Measurements from ENCODE around the gene FBL. TPM values are rescaled to one million over a fixed set of nuclear protein-coding genes. Genes with fewer than 3 reads are reported as not detected.

The FBL gene
- total RNA-seq, 1 experiment from 2014 or later = 502 TPM

- DNase-seq (ENCODE audit: unreplicated experiment) = no peak
- no peak for TF ChIP-seq CTCF (IDR thresholded peaks at IDR 0.05; ENCODE audit: unreplicated experiment)
- no peaks in the 10 kb centered on the region for H3K4me1 Mint-ChIP-seq (ENCODE audit: insufficient read depth, unreplicated experiment)
- peaks cover 14% of the 10 kb centered on the region for H3K27me3 Mint-ChIP-seq (ENCODE audit: insufficient read depth, unreplicated experiment)
- no peak overlapping the region for H3K27ac Mint-ChIP-seq (ENCODE audit: low read depth, unreplicated experiment)
- CTCF ChIA-PET = no interaction called here
- POLR2A ChIA-PET = no interaction called here
- BruUV-seq (replicated peaks) = no TSS peak
- no peak overlapping the region for H3K4me3 Mint-ChIP-seq (ENCODE audit: unreplicated experiment)
- intact Hi-C loops (cut with micrococcal nuclease) = no loop called here
- no peaks in the 10 kb centered on the region for H3K36me3 Mint-ChIP-seq (ENCODE audit: insufficient read depth, unreplicated experiment)
- H3K9me3 Mint-ChIP-seq (ENCODE audit: unreplicated experiment) = no peaks in the 10 kb centered on the region
Observed at GRCh38 chr19:39852882-39853281, 6.7 kb upstream of the FBL start.

GRCh38 chr19:39850892-39851291, 4.7 kb upstream of the FBL start:
- Mint-ChIP-seq H3K27me3 (ENCODE audit: insufficient read depth, unreplicated experiment) (peaks cover 14% of the 10 kb centered on the region), H3K4me3 (ENCODE audit: unreplicated experiment) (no peak overlapping the region), H3K36me3 (ENCODE audit: insufficient read depth, unreplicated experiment) (peaks cover 3% of the 10 kb centered on the region), H3K27ac (ENCODE audit: low read depth, unreplicated experiment) (no peak overlapping the region), H3K4me1 (ENCODE audit: insufficient read depth, unreplicated experiment) (peaks cover 8% of the 10 kb centered on the region), H3K9me3 (ENCODE audit: unreplicated experiment) (no peaks in the 10 kb centered on the region)
- no peak for TF ChIP-seq CTCF (IDR thresholded peaks at IDR 0.05; ENCODE audit: unreplicated experiment)
- intact Hi-C loops (cut with micrococcal nuclease) = no loop called here
- ChIA-PET POLR2A (no interaction called here), CTCF (interaction anchor here (0.6 to 0.8 kb wide), 2 partner anchors 37 to 119 kb away, joined by 3 to 7 read pairs; no protein-coding TSS in a partner anchor)
- no peak for DNase-seq (ENCODE audit: unreplicated experiment)
- no TSS peak for BruUV-seq (replicated peaks)

GRCh38 chr19:39848392-39848791, 2.2 kb upstream of the FBL start:
- CTCF ChIA-PET = interaction anchor here (1.4 to 6.9 kb wide), 2 partner anchors 122 kb away, joined by 4 to 67 read pairs; partner anchors contain the start of gene PSMC4
- intact Hi-C loops (cut with micrococcal nuclease) = no loop called here

DNA sequence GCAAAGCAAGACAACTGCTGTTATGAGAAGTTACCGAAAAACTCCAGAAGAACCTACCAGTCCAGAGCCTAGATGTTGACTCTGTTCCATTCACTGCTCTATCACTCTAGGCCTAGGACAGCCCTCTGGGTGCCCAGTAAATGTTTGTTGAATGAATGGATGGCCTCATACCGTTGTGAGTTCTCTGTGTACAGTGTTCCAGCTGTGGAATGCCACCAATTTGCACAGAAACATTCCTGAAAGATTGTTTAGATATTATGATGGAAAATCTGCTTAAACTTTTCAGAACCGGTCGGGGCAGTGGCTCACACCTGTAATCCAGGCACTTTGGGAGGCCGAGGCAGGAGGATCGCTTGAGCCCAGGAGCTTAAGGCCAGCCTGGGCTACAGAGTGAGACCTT, 1.3 kb upstream of the FBL start:
- Mint-ChIP-seq H3K36me3 (ENCODE audit: insufficient read depth, unreplicated experiment) (peaks cover 14% of the 10 kb centered on the region), H3K4me1 (ENCODE audit: insufficient read depth, unreplicated experiment) (peaks cover 31% of the 10 kb centered on the region), H3K4me3 (ENCODE audit: unreplicated experiment) (no peak overlapping the region), H3K9me3 (ENCODE audit: unreplicated experiment) (no peaks in the 10 kb centered on the region), H3K27me3 (ENCODE audit: insufficient read depth, unreplicated experiment) (no peaks in the 10 kb centered on the region), H3K27ac (ENCODE audit: low read depth, unreplicated experiment) (no peak overlapping the region)
- no peak for TF ChIP-seq CTCF (IDR thresholded peaks at IDR 0.05; ENCODE audit: unreplicated experiment)
- POLR2A ChIA-PET = interaction anchor here (2.7 to 4.1 kb wide), 2 partner anchors 123 to 149 kb away, joined by 16 to 41 read pairs; partner anchors contain the start of genes PSMC4 and ZNF546
- CTCF ChIA-PET = interaction anchor here (0.6 to 6.9 kb wide), 2 partner anchors 123 to 661 kb away, joined by 3 to 67 read pairs; partner anchors contain the start of gene PSMC4
- intact Hi-C loops (cut with micrococcal nuclease) = loop anchor here (2.0 kb wide), 1 partner anchor 123 kb away; the partner anchor contains the start of gene PSMC4
- no TSS peak for BruUV-seq (replicated peaks)
- no peak for DNase-seq (ENCODE audit: unreplicated experiment)

More at GRCh38 chr19:39848392-39848791, 2.2 kb upstream of the FBL start:
- Mint-ChIP-seq H3K36me3 (ENCODE audit: insufficient read depth, unreplicated experiment) (peaks cover 14% of the 10 kb centered on the region), H3K4me3 (ENCODE audit: unreplicated experiment) (no peak overlapping the region), H3K4me1 (ENCODE audit: insufficient read depth, unreplicated experiment) (peaks cover 23% of the 10 kb centered on the region), H3K27me3 (ENCODE audit: insufficient read depth, unreplicated experiment) (no peaks in the 10 kb centered on the region), H3K27ac (ENCODE audit: low read depth, unreplicated experiment) (no peak overlapping the region), H3K9me3 (ENCODE audit: unreplicated experiment) (no peaks in the 10 kb centered on the region)
- POLR2A ChIA-PET = no interaction called here
- DNase-seq (ENCODE audit: unreplicated experiment) = no peak
- BruUV-seq (replicated peaks) = no TSS peak
- no peak for TF ChIP-seq CTCF (IDR thresholded peaks at IDR 0.05; ENCODE audit: unreplicated experiment)

Data from MCF 10A (cell line).